ENCODE measurements around the gene COPS7B. TPM values are rescaled to one million over a fixed set of nuclear protein-coding genes. Genes with fewer than 3 reads are reported as not detected.

The COPS7B gene
- polyA plus RNA-seq, 1 donor = 69.6 TPM

- DNase-seq = no peak
Measured at GRCh38 chr2:231781798-231782726, 4.2 kb upstream of the COPS7B start.

- DNase-seq = no peak
Measured at GRCh38 chr2:231785413-231785812, 832 bp upstream of the COPS7B start.

- no peak for DNase-seq
Measured at GRCh38 chr2:231785822-231786176, 446 bp upstream of the COPS7B start.

- DNase-seq = no peak
Measured at GRCh38 chr2:231786917-231787292, 660 bp downstream of the COPS7B start.

- DNase-seq = no peak
Measured at GRCh38 chr2:231791107-231791506, 4.9 kb downstream of the COPS7B start.

GRCh38 chr2:231794383-231794782 is 8.1 kb downstream of the COPS7B start:
- DNase-seq = no peak

DNA sequence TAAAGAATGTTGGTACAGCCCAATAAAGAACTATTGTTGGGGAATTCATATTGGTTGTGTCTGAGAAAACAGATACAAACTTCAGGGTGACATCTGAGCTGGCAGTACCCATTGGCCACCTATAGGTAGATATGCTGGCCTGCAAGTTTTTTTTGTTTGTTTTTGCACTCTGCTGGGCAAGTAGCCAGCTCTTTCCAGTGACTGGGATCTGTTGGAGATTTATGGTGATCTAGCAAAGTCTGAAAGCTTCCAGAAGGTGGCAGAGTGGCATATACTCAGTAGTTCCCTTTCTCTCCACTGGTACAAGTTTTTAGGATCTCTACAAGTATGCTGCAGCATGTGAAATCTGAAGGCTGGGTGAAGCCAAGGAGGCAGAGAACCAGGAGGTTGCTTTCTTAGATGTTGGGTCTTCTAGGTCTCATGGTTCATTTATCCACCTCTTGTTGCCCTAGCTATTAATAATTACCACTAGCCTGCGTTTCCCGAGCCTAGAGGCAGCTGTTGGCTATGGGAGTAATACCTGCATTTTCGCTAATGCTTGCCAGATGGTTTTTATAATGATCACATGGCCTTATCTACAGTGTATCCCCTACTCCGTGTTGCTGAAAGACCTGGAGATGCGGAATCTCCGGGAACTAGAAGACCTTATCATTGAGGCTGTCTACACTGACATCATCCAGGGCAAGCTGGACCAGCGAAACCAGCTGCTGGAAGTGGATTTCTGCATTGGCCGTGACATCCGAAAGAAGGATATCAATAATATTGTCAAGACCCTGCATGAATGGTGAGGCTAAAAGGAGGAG is 9.5 kb downstream of the COPS7B start:
- DNase-seq = peak; percentile 21

DNA sequence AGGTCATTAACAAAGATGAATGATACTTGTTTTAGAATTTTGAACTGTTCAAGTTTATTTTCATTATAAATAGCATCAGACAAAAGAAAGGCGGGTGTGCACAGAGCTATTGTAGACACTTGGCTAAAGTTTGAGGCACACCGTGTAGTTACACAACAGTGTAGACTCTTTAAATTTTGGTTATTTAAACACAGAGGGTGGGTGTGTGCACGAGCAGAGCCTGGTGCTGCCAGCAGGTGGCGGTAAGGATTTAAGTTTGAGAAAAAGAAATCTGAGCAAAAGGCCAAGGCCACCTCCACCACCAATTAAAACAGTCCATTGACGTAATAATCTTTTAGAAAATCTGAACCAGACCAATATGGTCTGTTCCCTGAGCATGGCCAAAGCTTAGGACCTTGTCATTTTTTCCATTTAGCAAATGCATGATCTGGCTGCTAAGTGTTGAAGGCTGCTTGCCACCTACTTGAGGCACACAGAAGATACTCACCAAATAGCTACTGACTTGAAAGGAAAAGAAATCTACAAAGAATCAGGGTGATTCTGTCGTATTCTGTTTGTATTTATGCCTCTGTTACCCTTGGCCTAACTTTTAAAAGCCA is 14.3 kb downstream of the COPS7B start:
- DNase-seq = no peak

GRCh38 chr2:231803501-231804138 is 17.4 kb downstream of the COPS7B start:
- DNase-seq = no peak

- no peak for DNase-seq
Measured at GRCh38 chr2:231807020-231807419, 20.8 kb downstream of the COPS7B start.

DNA sequence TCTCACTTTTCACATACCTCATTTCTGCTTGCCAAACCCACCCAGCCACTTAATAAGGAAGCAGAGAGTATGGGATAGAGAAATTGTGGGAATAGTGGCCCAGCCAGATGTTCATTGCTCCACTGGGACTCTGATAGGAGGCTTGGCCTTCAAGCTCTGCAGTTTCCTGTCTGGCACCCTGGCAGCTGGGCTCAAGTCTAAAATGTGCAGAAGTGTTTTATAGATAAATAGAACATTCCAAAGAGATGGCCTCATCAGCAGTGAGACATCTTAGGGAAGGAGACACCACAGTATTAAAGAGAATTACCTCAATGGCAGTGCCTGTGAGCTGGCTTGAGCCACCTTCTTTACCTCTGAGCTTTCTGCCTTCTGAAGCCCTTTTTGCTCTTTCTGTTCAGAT is 24.7 kb downstream of the COPS7B start:
- DNase-seq = no peak

DNA sequence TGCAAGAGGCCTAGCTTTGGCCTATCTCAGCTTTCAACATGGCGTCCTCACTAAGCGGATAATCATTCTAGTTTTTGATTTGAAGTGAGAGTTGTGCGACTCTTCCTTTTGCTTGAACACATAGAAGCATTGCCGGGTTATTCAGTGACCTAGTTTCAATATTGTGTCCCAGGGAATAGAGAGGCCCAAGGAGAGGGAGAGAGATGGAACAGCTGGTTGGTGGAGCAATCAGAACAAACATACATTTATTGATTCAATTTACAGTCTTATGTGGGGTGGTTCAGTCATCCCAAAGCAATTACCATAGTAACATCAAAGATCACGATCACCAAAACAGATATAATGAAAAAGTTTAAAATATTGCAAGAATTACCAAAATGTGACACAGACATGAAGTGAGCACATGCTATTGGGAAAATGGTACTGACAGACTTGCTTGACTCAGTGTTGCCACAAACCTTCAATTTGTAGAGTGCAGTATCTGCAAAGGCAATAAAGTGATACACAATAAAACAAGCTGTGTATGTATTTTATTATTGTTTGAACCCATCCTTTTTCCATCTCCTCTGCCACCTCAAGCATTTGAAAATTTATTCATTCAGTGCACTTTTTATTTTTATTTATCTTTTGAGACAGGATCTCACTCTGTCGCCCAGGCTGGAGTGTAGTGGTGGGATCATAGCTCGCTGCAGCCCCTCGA is 30.2 kb downstream of the COPS7B start:
- DNase-seq = no peak

- no peak for DNase-seq
Measured at GRCh38 chr2:231819447-231820042, 33.3 kb downstream of the COPS7B start.

DNA sequence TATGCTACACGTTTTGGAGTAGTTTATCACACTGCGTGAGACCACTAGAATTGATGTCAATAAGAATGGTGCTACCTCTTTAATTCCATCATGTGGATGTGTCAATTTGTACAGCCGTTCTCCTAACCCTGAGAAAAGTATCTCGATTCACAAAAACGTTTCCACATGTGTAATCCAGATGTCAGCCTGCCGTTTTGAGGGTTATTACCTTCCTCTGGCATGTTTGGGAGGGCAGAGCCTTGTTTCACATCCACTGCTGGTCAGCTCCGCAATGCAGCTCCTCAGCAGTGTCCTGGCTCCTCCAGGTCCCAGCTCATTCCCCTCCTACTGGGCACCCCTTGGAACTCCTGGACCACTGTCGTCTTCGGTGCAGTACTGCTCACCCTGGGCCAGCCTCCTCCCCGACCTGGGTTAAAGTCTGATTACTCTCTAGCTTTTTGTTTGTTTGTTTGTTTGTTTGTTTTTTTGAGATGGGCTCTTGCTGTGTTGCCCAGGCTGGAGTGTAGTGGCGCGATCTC is 34.6 kb downstream of the COPS7B start:
- no peak for DNase-seq

DNA sequence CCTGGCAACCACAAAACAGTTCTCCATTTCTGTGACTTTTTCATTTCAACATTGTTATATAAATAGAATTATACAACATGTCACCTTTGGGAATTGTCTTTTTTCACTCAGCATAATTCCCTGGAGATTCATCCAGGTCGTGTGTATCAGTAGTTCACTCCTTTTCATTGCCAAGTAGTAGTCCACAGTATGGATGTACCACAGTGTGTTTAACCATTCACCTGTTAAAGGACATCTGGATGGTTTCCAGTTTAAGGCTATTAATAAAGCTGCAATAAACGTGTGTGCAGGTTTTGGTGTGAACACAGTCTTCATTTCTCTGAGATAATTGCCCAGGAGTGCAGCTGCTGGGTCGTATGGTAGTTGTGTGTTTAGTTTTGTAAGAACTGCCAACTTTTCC is 35.7 kb downstream of the COPS7B start:
- no peak for DNase-seq

DNA sequence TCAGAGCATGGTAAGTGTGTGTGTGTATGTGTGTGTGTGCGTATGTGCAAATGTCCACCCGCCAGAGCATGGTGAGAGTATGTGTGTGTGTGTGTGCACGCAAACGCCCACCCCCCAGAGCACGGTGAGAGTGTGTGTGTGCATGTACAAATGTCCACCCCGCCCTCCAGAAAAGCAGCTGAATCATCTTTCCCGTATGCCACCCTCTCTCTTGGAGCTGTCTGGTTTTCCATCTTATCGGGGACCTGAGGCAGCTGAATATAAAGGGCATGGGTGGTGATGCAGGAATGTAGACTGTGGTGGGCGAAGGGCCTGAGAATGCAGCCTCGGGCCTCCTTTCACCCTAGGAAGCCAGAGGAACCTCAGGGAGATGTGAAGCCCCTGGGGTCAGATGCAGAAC is 66.9 kb downstream of the COPS7B start:
- DNase-seq = no peak

- no peak for DNase-seq
Measured at GRCh38 chr2:231854616-231855125, 68.4 kb downstream of the COPS7B start.

GRCh38 chr2:231856959-231857358 is 70.7 kb downstream of the COPS7B start:
- no peak for DNase-seq
